SU-DHL-6 (cell line): ENCODE data around the gene BTBD9.

ENCODE experiments used
- CTCF ChIP-seq: fragments of 200-600 bp; sonication (generic); IDR thresholded peaks from one replicate; pipeline ENCODE4 v1.5.1; 2017; ENCODE audit warnings: antibody characterized with exemption, mild to moderate bottlenecking, low read length, moderate library complexity; ENCODE audit not compliant: insufficient read depth, poor library complexity, severe bottlenecking
- EZH2phosphoT487 ChIP-seq: fragments of 200-600 bp; sonication (generic), shearing (Covaris generic); conservative IDR thresholded peaks from 2 replicates; pipeline ENCODE4 v1.6.1; 2018; ENCODE audit warnings: mild to moderate bottlenecking, antibody characterized with exemption, low read length, moderate library complexity, mixed read lengths

- TF ChIP-seq CTCF, result no peak
- TF ChIP-seq EZH2phosphoT487, result no peak
Measured at GRCh38 chr6:38584731-38585130, 55.0 kb downstream of the BTBD9 start.
